ENCODE data around the gene COLEC12. TPM values are rescaled to one million over a fixed set of nuclear protein-coding genes. Genes with fewer than 3 reads are reported as not detected.

Gene COLEC12
- total RNA-seq, 1 donor from 2014 or later: 9.1 TPM

DNA sequence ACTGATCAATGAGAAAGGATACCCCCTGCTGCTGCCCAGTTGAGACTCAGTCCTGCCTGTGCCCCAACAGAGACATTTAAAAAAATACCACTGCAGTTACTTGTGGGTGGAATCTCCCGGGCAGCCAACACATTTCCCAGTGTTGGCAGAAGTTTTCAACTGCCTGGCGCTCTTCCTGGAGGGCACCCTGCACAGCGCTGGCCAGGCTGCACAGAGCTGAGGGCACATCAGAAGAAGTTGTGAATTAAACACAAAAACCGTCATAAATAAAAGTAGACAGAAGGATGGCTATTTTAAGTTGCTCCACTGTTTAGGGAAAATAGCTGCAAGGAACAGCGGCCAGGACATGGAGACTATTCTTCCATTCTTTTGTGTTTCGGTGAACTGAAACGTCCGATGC is 122.4 kb downstream of the COLEC12 start:
- ATAC-seq (ENCODE audit: poor library complexity) (peak; percentile 69), DNase-seq (peak; percentile 46)
- intact Hi-C loops (cut with DNase I): no loop called here

DNA sequence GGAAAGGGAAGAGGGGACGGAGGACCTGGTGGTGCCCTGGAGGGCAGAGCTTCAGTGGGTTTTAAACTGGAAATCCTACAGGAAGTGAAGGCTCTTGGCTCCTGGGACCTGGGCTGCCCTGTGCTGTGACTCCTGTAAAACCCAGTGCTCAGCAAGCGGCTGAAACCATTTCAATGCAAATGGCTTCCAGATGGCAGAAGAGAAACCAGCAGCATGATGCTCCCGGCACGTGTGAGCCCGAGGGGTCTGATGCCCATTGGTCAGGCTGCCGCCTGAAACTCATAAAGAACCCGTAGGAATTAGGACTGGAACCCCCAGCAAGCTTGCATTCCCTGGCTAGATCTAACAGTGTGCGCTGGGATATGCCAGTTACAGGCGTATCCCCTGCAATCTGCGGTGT is 123.4 kb downstream of the COLEC12 start:
- DNase-seq (no peak), ATAC-seq (ENCODE audit: poor library complexity) (no peak)
- intact Hi-C loops (cut with DNase I): no loop called here

DNA sequence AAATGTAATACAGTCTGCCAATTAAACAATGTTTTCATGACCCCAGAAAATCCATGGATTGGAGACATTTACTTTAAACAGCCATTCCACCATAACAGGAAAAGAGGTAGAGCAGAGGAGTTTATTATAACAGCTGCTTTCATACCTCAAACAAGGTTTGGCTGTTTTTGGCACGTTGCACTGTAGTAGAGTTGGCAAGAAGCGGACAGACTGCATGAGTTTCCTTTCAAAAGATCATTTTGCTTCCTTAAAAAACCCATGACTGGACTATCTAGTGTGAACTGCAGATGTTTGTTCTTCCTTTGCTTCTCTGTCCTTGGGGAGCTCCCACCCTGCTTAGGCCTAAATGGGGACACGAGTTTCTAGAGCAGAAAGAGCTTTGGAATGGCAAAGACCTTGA is 124.2 kb downstream of the COLEC12 start:
- peak; percentile 39 for ATAC-seq (ENCODE audit: poor library complexity)
- intact Hi-C loops (cut with DNase I): no loop called here
- no peak for DNase-seq

DNA sequence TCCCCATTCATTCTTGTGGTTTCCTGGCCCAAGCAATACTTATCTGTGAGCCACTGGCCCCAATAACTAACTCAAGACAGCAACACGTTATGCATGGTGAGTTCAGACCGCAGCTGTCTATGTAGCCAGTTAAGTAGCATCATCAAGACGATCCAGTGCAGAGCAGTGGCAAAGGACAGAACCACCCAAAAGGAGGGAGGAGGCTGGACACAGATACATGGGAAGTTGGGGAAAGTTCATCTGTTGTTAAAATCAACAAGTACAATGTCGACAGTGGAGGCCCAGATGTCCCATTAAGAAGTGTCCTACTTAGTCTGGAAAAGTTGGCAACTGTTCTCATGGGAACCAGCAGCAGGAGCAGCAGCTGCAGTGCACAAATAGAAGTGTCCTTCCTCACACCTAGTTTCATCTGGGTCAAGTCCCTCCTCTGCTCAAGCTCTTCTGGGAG is 125.8 kb downstream of the COLEC12 start:
- ATAC-seq (ENCODE audit: poor library complexity): peak; percentile 36
- intact Hi-C loops (cut with DNase I): no loop called here
- DNase-seq: no peak

DNA sequence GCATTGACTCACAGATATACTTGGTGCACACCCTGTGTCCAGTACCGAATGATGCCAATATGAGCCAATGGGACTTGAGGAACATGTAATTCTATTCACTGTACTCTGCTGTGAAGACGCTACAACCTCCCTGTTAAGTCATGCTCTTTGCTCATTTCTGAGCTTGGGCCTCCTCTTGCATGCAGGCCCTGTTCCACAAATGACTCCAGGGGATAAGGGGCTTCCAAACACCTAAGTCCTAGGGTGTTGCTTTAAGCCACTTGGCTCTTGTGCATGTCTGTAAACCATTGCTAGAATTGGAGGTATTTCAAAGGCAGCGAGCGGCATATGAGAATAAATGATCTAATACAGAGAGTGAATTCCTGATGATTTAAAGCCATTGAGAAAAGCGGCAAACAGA is 126.7 kb downstream of the COLEC12 start:
- ATAC-seq (ENCODE audit: poor library complexity): no peak
- no peak for DNase-seq
- intact Hi-C loops (cut with DNase I): no loop called here

DNA sequence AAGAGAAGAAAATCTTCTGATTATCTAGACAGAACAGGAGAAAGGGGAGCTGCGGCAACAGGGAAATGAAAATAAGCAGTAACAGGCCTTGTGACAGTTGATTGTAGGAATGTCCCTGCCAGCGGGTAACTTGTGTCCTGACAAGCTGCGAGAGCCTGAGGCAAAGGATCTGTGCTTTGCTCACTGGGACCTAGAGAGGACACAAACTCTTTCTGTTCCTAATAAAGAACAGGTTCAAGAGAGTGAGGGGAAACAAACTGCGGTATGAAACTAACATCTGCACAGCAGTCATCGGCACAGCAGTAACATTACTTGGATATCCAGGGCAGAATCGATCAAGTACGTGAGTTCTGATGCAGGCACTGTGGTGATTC is 128.9 kb downstream of the COLEC12 start:
- intact Hi-C loops (cut with DNase I): no loop called here
- DNase-seq (no peak), ATAC-seq (ENCODE audit: poor library complexity) (peak; percentile 81)

DNA sequence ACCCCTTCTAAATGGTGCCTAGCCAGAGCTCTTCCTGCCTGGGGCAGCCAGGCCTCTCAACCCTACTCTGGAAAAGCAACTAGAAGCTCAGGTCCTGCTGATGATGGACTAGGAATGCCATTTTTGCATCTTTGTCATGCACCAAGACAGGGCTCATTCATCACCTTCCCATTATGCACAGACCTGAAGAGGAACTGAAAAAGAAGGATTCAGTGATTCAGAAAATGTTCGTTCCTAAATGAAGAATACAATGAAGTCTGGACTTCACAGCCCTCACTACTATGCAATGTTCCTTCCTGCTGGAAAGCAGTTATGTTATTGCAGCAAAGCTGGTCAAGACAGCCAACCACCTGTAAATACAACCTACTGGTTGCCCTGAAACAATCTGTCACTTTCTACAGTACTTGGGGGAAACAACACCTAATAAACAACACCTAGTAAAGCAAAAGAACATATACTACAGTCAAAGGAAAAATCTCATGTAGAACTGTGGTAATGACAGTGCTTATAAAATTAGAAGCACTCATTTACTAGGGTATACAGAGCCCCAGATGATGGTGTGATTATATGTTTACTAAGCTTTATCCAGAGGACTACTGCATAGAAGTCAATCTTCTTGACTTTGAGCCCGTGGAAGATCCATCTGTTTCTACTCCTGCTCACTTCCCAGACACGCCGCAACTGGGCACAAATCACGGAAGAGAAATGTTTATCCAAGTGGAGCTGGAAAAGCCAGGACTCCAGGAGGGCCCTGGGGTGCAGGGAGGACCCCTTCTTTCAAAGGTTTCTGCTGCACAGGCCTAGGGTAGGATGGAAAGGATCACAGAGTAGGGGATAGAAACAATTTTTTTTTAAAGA is 129.5 kb downstream of the COLEC12 start:
- ATAC-seq (ENCODE audit: poor library complexity): peak; percentile 68
- no peak for DNase-seq
- intact Hi-C loops (cut with DNase I): no loop called here

DNA sequence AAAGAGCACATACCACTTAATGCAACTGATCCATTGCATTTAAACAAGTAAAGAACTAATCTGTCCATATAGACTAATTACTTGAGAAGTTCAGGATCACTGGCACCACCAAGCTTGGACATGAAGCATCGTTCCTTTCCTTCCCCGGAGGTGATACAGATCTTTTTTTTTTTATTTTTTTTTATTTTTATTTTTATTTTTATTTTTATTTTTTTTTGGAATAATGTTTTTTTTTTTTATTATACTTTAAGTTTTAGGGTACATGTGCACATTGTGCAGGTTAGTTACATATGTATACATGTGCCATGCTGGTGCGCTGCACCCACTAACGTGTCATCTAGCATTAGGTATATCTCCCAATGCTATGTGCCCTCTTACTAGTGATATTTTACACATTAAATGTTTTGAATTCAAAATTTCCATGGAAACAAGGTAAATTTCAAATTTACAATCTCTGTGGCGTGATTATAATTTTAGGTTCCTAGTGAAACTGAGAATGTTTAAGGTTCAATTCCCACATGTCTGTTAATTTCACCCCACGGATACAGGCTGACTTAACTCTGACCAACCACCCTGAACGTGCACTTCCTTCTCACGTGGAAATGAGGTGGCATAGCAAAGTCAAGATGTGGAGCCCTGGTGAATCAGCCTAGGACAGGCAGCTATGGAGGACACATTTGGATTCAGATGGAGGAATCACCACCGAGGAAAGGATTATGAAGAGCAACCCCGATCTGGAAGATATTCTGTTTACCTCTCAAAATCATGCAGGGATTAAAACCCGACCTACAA is 131.1 kb downstream of the COLEC12 start:
- intact Hi-C loops (cut with DNase I): no loop called here
- ATAC-seq (ENCODE audit: poor library complexity): no peak
- no peak for DNase-seq

DNA sequence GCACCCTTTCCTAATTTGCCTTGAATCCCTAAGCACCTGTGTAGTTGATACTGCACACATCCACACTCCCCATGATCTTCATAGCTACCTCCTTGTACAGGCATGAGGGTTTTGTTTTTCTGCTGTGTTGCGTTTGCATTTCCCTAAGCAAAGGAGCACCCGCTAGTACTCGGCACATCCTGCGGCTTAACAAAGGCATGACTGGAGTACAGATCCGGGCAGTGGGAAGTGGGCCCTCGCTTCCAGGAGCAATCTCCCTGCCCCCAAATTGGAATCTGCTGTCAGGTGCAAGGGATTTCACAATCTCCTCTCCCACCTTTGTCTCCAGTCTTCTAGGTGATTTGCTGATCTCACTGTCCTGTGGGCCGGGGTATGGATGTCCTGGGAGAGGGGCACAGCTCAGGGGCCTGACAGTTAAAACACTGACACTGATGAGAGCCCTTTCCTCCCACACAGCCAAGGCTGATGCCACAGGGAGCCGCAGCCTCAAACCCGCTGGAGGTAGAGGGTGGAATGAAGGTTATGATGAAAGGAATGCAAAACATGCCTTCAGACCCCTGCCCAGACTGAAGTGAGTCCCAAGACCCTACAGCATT is 133.9 kb downstream of the COLEC12 start:
- no peak for DNase-seq
- no peak for ATAC-seq (ENCODE audit: poor library complexity)
- intact Hi-C loops (cut with DNase I): no loop called here

DNA sequence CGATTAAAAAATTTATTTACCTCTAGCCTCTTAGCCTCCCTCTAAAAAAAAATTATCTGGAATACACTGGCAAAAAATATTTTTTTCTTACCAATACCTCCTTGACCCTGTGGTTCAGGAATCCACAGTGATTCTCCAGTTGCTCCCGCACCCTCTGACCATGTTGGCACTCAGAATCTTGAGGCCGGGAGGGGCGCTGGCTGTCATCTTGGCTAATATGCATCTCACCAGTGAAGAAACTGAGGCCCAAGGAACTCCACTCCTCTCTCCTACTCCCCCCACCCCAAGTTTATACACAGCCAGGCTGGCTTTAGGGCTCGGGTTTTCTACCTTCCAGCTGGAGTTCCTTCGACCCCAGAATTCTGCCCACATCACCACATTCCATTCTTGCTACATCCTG is 134.8 kb downstream of the COLEC12 start:
- ATAC-seq (ENCODE audit: poor library complexity) (no peak), DNase-seq (no peak)
- intact Hi-C loops (cut with DNase I): no loop called here

DNA sequence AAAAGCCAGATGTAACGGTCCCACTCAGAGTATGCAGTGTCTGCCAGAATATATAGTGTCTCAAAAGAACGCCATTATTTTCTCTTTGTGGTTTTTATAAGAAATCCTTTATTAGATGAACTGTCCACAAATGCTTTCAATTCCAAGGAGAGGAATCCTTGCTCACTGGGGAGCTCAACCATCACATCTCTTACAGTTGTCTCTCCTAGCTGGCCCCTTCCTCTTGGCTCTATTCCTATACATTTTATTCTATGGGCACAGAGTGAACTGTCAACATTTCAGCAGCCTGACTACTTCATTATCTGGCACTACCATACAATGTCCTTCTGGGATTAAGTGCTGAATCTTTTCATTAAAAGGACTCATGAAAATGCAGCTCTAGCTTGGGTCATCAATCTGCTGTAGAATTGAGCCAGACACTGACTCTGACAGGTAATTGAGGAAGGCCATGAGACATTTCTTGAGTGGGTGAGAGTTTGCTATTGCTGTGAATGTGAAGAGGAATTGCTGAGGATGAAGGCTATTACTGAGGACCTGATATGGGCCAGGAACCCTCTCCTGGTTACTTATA is 136.2 kb downstream of the COLEC12 start:
- ATAC-seq (ENCODE audit: poor library complexity): no peak
- intact Hi-C loops (cut with DNase I): no loop called here
- DNase-seq: no peak

DNA sequence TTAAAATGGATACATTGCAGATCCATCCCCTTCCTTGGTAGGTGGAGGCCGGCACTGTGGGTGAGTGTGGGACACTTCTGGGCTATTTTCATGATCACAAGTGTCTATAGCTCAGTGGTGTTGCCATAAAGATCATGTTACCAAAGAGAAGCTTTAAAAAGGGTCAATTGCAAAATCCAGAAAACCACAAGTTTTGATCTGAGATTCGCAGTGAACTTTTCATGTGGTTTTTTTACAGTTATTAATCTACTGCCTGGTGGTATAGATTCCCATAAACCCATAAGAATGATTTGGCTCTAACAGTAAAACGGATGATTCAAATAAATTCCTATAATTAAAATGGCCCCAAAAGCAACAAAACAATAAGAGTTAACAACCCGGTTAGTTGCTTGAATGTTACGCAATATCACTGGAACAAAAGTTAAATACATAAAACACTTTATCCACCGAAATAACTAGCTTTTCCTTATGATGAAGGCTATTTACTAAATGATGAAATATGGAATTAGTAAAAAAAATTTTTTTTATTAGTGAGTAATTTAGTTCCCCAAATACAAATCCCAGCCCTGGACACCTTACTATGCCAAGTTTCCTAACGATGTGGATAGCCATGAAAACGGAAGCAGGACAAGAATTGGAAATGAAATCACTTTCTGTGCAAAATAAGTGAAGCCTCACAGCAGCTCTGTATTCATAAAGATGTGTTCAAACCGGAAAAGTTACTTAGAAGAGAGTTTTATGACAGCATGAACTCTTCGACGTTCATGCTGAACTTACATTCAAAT is 137.0 kb downstream of the COLEC12 start:
- intact Hi-C loops (cut with DNase I): no loop called here
- DNase-seq (no peak), ATAC-seq (ENCODE audit: poor library complexity) (peak; percentile 58)

DNA sequence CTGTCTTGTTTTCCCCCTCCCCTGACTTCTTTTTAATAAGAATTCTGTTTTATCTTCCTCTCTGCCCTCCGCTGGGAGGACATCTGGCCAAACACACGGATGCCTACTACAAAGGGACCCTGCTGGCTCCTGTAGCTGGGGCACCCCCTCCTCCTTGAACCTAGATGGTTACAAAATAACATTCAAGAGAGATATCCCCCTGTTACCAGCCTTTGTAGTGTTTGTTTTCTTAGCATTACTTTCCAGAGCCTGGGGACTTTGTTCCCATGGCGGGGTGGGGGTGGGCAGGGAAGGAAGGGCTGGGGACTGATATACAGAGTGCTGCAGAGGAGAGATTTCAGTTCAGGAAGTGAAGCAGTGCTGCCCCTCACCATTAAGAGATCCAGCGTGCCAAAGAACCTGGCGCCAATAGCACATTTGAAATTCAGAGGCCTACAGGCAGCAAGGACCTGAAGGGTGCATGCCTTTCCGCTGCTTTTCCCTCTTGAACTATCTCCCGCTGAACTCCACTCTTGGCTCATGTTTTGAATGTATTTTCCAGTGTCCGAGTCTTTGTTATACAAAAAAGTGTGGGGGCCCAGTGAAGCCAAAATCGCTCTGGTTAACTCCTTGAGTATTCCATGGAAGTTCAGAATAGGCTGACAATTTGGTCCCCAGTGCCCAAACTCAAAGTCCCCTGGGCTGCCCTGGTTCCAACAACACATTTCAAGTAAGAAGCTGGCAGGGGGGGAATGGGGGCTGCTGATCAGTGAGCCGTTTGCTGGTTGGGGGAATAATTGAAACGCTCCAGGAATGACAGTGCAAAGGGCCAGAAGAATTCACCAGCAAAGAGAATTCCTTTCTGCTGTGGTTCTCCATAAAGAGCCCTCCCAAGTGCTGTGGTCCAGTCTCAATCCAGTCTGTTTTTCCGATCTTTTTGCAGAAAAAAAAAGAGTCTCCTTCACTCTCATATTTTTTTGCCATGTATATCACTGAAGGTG is 137.9 kb downstream of the COLEC12 start:
- ATAC-seq (ENCODE audit: poor library complexity): peak; percentile 9
- intact Hi-C loops (cut with DNase I): no loop called here
- DNase-seq: no peak

DNA sequence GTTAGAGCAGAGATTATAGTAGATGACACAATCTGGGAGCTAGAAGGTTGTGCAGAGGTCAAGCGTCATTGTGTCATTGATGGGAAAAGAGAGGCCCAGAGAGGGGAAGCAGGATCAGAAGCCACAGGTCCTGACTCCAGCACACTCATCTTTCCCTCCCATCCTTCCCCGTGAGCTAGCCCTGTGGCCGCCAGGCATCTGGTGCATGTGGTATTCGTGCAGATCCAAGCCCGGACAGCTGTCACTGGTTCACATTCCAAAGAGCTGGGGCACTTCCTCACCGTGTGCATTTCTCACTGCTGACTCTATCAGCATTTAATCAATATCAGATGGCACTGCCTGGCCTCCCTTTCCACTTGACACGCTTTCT is 138.6 kb downstream of the COLEC12 start:
- DNase-seq (peak; percentile 49), ATAC-seq (ENCODE audit: poor library complexity) (peak; percentile 54)
- intact Hi-C loops (cut with DNase I): no loop called here

DNA sequence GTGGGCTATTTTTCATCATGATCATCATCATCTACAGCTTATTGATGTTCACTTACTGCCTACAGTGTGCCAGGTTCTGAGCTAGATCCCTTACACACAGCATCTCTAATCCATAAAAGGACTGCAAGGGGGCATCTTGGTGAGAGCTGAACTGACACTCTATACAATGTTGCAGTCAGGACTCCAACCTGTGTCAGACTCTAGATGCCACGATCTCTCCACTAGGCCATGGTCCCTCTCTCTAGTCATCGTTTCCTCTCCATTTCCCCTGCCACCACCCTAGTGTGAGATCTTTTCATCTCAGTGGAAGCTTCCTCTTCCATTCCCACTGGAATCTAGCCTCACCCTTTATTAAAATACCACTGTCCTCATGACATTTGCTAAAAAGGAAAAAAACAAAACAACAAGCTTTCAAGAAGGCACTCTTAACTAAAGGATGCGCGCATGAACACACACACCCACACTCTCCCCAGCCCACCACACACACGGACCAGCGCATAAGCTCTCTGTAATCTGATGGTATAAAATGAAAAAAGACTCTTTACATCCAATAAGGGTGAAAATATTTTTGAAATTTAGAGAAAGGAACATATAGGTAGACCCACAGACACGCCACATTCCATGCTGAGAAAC is 139.3 kb downstream of the COLEC12 start:
- ATAC-seq (ENCODE audit: poor library complexity) (no peak), DNase-seq (no peak)
- intact Hi-C loops (cut with DNase I): no loop called here

DNA sequence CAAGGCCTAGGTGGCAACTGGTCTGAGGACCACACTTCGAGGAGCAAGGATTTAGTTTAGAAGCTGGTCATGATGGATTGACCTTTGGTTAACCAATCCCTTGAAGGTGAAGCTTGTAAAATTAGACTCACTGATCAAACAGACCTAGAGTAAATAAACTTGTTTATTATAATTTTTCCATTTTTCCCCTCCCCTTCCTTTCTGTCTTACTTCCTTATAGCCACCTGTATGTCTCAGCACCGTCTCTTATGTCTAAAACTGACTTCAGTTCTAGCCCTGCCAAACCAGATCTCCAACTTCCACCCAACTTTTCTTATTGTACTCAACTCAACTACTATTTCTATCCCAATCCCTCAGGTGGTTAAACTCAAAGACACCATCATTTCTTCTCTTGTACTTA is 139.8 kb downstream of the COLEC12 start:
- DNase-seq (no peak), ATAC-seq (ENCODE audit: poor library complexity) (no peak)
- intact Hi-C loops (cut with DNase I): no loop called here

DNA sequence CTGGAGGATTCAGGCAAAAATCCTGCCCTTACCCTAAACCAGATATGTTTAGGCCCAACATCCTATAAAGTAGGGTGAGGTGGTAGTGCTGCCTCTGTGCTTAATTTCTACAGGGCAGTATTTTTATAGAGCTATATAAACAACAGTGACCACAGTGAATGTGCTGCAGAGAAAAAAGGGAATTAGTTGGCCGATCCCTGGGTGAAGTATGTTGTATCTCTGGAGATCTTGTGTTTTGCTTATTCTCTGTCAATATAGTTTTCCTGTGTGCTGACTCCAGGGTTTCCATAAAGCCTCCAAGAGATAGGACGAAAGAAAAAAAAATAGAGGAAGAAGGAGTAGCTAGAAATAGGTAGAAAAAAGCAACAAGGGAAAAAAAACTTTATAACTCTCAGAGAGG is 143.7 kb downstream of the COLEC12 start:
- DNase-seq (no peak), ATAC-seq (ENCODE audit: poor library complexity) (no peak)
- intact Hi-C loops (cut with DNase I): no loop called here

Data from Right ventricle myocardium superior (tissue), 1 donor.